LoVo (cell line): Measurements from ENCODE around the gene UAP1L1.
"Not testable (repeated sequence)": the region's sequence is repeated elsewhere in the genome, so short reads cannot be mapped to it uniquely, and the experiment has no call there.

ENCODE experiments used
- DNase-seq: peaks from one replicate; pipeline ENCODE4 v3.0.0-alpha.2; 2016; ENCODE audit warnings: low spot score

UAP1L1 gene

GRCh38 chr9:137114613-137115393 is 37.5 kb downstream of the UAP1L1 start, which contains the start of gene DPP7:
TSS of gene DPP7 (minus strand) at chr9:137114733. CDS start at chr9:137114713, 20 bp downstream.
- peak; percentile 75 for DNase-seq

- DNase-seq = no peak
Measured at GRCh38 chr9:137115394-137116026, 38.2 kb downstream of the UAP1L1 start.

- DNase-seq = no peak
Measured at GRCh38 chr9:137116027-137116507, 38.8 kb downstream of the UAP1L1 start.

GRCh38 chr9:137116728-137117127 is 39.4 kb downstream of the UAP1L1 start:
- no peak for DNase-seq

GRCh38 chr9:137117269-137117731 is 40.0 kb downstream of the UAP1L1 start:
- no peak for DNase-seq

- not testable (repeated sequence) for DNase-seq
Measured at GRCh38 chr9:137118092-137118603, 40.8 kb downstream of the UAP1L1 start.

GRCh38 chr9:137121927-137122795 is 44.8 kb downstream of the UAP1L1 start:
- DNase-seq = not testable (repeated sequence)

- not testable (repeated sequence) for DNase-seq
Measured at GRCh38 chr9:137122796-137123467, 45.6 kb downstream of the UAP1L1 start.

- no peak for DNase-seq
Measured at GRCh38 chr9:137123468-137123837, 46.1 kb downstream of the UAP1L1 start.

GRCh38 chr9:137123952-137124462 is 46.7 kb downstream of the UAP1L1 start:
- DNase-seq = not testable (repeated sequence)

GRCh38 chr9:137126786-137127185 is 49.5 kb downstream of the UAP1L1 start:
- no peak for DNase-seq

GRCh38 chr9:137127301-137128157 is 50.2 kb downstream of the UAP1L1 start:
- no peak for DNase-seq

GRCh38 chr9:137128158-137128861 is 51.0 kb downstream of the UAP1L1 start:
- no peak for DNase-seq

GRCh38 chr9:137128862-137129455 is 51.6 kb downstream of the UAP1L1 start:
- no peak for DNase-seq

- DNase-seq = peak; percentile 95
Measured at GRCh38 chr9:137129456-137130175, 52.3 kb downstream of the UAP1L1 start.

GRCh38 chr9:137130176-137130755 is 52.9 kb downstream of the UAP1L1 start:
- DNase-seq = no peak
